22Rv1 (cell line): ENCODE measurements around the gene DDTL.

Experiments used
- ZFX ChIP-seq: fragments of 450-650 bp; IDR thresholded peaks from 2 replicates; pipeline ENCODE4 v1.6.1; 2017; ENCODE audit warnings: antibody characterized with exemption, borderline replicate concordance
- TF ChIP-seq, protein P1 (sequence below): fragments of 450-650 bp; IDR thresholded peaks from 2 replicates; pipeline ENCODE4 v1.5.1; 2017; ENCODE audit warnings: mild to moderate bottlenecking

DNA sequence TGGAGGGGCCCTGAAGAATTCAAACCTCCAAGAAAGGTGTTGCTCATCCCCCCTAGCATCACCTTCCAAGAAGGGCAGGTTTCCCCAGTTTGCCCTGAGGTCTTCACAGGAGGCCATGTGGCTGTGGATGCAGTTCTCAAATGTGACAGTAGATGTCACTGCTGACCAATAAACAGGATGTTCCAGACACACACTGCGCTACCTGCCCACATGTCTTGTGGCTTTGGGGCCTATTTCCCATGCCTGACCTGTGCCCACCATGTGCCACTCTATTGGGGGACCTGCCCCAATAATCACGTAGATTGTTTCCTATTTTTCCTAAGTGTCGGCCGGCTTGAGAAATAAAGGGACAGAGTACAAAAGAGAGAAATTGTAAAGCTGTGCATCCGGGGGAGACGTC is 17.7 kb downstream of the DDTL start:
- TF ChIP-seq, protein P1, sequence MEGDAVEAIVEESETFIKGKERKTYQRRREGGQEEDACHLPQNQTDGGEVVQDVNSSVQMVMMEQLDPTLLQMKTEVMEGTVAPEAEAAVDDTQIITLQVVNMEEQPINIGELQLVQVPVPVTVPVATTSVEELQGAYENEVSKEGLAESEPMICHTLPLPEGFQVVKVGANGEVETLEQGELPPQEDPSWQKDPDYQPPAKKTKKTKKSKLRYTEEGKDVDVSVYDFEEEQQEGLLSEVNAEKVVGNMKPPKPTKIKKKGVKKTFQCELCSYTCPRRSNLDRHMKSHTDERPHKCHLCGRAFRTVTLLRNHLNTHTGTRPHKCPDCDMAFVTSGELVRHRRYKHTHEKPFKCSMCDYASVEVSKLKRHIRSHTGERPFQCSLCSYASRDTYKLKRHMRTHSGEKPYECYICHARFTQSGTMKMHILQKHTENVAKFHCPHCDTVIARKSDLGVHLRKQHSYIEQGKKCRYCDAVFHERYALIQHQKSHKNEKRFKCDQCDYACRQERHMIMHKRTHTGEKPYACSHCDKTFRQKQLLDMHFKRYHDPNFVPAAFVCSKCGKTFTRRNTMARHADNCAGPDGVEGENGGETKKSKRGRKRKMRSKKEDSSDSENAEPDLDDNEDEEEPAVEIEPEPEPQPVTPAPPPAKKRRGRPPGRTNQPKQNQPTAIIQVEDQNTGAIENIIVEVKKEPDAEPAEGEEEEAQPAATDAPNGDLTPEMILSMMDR = no peak
- no peak for TF ChIP-seq ZFX
